SK-N-SH treated with all-trans-retinoic acid at 6 μM for 48 hours (cell line): ENCODE measurements around the gene ZSWIM6.

ENCODE experiments used
- ATAC-seq: fragments of 200-7000 bp; cut with Tn5 transposase; 3 replicates; pipeline ENCODE4 v1.9.1; 2020; ENCODE audit warnings: mild to moderate bottlenecking, moderate library complexity
- ARNTL ChIP-seq: fragments of 450-650 bp; formaldehyde crosslinking; IDR thresholded peaks from 2 replicates; pipeline ENCODE4 v1.5.0; 2020; ENCODE audit warnings: low read depth, mild to moderate bottlenecking, moderate library complexity, borderline replicate concordance
- CSDC2 ChIP-seq: fragments of 250-450 bp; sonication (Bioruptor Pico); IDR thresholded peaks from 2 replicates; pipeline ENCODE4 v1.5.0; 2020; ENCODE audit warnings: mild to moderate bottlenecking, moderate library complexity
- GLIS3 ChIP-seq: fragments of 250-450 bp; sonication (Bioruptor Pico); IDR thresholded peaks from 2 replicates; pipeline ENCODE4 v1.5.0; 2020; ENCODE audit warnings: mild to moderate bottlenecking, moderate library complexity
- ISL1 ChIP-seq: fragments of 250-450 bp; sonication (Bioruptor Pico); IDR thresholded peaks from 2 replicates; pipeline ENCODE4 v2.1.2; 2022; ENCODE audit warnings: mild to moderate bottlenecking, moderate library complexity
- OSR1 ChIP-seq: fragments of 250-450 bp; sonication (Bioruptor Pico); IDR thresholded peaks from 2 replicates; pipeline ENCODE4 v1.8.0; 2022; ENCODE audit warnings: moderate library complexity, mild to moderate bottlenecking, inconsistent platforms
- PPARA ChIP-seq: fragments of 250-450 bp; sonication (Bioruptor Pico); IDR thresholded peaks from 2 replicates; pipeline ENCODE4 v1.5.0; 2020; ENCODE audit warnings: mild to moderate bottlenecking, borderline replicate concordance
- RARB ChIP-seq: fragments of 250-450 bp; sonication (Bioruptor Pico); IDR thresholded peaks from 2 replicates; pipeline ENCODE4 v1.8.0; 2021; ENCODE audit warnings: mild to moderate bottlenecking, moderate library complexity
- SNAI2 ChIP-seq: fragments of 250-450 bp; sonication (Bioruptor Pico); IDR thresholded peaks from 2 replicates; pipeline ENCODE4 v1.5.0; 2020; ENCODE audit warnings: mild to moderate bottlenecking, moderate library complexity
- TOX ChIP-seq: fragments of 250-450 bp; sonication (Bioruptor Pico); IDR thresholded peaks from 2 replicates; pipeline ENCODE4 v1.8.0; 2021; ENCODE audit warnings: mild to moderate bottlenecking, moderate library complexity, borderline replicate concordance
- ZC3H10 ChIP-seq: fragments of 250-450 bp; sonication (Bioruptor Pico); IDR thresholded peaks from 2 replicates; pipeline ENCODE4 v1.5.1; 2021; ENCODE audit warnings: mild to moderate bottlenecking, moderate library complexity
- ZFP3 ChIP-seq: fragments of 250-450 bp; sonication (Bioruptor Pico); IDR thresholded peaks from 2 replicates; pipeline ENCODE4 v1.5.0; 2020; ENCODE audit warnings: mild to moderate bottlenecking, moderate library complexity
- ZNF565 ChIP-seq: fragments of 450-650 bp; formaldehyde crosslinking; conservative IDR thresholded peaks from 2 replicates; pipeline ENCODE4 v1.5.0; 2020; ENCODE audit warnings: low read depth, mild to moderate bottlenecking, moderate library complexity
- ZNF70 ChIP-seq: fragments of 450-650 bp; formaldehyde crosslinking; IDR thresholded peaks from 2 replicates; pipeline ENCODE4 v1.5.0; 2020; ENCODE audit warnings: mild to moderate bottlenecking, moderate library complexity
- ZNF8 ChIP-seq: fragments of 450-650 bp; formaldehyde crosslinking; IDR thresholded peaks from 2 replicates; pipeline ENCODE4 v1.5.0; 2020; ENCODE audit warnings: mild to moderate bottlenecking, moderate library complexity
- TF ChIP-seq, protein P1 (sequence below): fragments of 250-450 bp; sonication (Bioruptor Pico); IDR thresholded peaks from 2 replicates; pipeline ENCODE4 v1.5.1; 2020; ENCODE audit warnings: low read depth, mild to moderate bottlenecking, moderate library complexity
- TF ChIP-seq, protein P2 (sequence below): fragments of 250-450 bp; sonication (Bioruptor Pico); IDR thresholded peaks from 2 replicates; pipeline ENCODE4 v1.8.0; 2021; ENCODE audit warnings: low read depth, mild to moderate bottlenecking, moderate library complexity, borderline replicate concordance
- TF ChIP-seq, protein P3 (sequence below): fragments of 250-450 bp; sonication (Bioruptor Pico); IDR thresholded peaks from 2 replicates; pipeline ENCODE4 v1.5.0; 2020; ENCODE audit warnings: mild to moderate bottlenecking, moderate library complexity
- TF ChIP-seq, protein P4 (sequence below): fragments of 250-450 bp; sonication (Bioruptor Pico); IDR thresholded peaks from 2 replicates; pipeline ENCODE4 v1.8.0; 2020; ENCODE audit warnings: mild to moderate bottlenecking, moderate library complexity, borderline replicate concordance
- TF ChIP-seq, protein P5 (sequence below): fragments of 250-450 bp; sonication (Bioruptor Pico); IDR thresholded peaks from 2 replicates; pipeline ENCODE4 v1.5.1; 2021; ENCODE audit warnings: mild to moderate bottlenecking, moderate library complexity

Gene ZSWIM6

DNA sequence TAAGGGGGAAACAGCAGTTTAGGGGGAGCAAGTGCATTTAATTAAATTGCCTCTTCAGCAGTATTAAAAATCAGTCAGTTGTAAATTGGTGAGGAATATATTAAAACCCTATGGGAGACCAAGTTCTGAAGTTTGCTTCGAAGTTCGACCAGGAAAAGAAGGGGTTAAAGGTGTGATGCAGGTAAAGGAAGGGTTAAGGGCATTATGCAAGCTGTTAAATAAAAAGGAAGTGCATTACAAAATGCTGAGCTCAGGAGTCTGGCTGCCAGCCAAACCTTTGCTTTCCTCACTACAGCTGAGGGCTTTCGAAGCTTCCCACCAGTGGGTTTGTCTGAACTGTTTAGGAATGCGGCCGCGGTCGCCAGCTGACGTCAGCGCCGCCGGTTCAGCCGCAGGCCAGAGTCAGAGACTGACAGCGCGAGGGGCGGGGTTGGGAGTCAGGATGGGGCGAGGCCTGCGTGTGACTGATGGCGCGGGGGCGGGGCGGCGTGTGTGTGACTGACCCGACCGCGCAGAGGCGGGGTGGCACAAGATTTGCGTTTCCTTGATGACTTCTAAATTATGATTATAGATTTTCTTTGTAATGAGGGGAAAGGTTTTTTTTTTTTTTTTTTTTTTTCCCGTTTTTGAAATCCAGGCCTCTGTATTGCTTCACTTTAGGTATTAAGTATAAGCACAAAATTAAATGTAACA is 76.6 kb downstream of the ZSWIM6 start:
- 0 out of 2 replicates have a peak, but pooled peaks have one; percentile 59 for TF ChIP-seq ZFP3
- TF ChIP-seq, protein P1, sequence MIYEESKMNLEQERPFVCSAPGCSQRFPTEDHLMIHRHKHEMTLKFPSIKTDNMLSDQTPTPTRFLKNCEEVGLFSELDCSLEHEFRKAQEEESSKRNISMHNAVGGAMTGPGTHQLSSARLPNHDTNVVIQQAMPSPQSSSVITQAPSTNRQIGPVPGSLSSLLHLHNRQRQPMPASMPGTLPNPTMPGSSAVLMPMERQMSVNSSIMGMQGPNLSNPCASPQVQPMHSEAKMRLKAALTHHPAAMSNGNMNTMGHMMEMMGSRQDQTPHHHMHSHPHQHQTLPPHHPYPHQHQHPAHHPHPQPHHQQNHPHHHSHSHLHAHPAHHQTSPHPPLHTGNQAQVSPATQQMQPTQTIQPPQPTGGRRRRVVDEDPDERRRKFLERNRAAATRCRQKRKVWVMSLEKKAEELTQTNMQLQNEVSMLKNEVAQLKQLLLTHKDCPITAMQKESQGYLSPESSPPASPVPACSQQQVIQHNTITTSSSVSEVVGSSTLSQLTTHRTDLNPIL (CRISPR knock-in tag) = peak; percentile 82
- TF ChIP-seq OSR1 (CRISPR knock-in tag) = no peak
- TF ChIP-seq, protein P2, sequence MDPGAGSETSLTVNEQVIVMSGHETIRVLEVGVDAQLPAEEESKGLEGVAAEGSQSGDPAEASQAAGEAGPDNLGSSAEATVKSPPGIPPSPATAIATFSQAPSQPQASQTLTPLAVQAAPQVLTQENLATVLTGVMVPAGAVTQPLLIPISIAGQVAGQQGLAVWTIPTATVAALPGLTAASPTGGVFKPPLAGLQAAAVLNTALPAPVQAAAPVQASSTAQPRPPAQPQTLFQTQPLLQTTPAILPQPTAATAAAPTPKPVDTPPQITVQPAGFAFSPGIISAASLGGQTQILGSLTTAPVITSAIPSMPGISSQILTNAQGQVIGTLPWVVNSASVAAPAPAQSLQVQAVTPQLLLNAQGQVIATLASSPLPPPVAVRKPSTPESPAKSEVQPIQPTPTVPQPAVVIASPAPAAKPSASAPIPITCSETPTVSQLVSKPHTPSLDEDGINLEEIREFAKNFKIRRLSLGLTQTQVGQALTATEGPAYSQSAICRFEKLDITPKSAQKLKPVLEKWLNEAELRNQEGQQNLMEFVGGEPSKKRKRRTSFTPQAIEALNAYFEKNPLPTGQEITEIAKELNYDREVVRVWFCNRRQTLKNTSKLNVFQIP (CRISPR knock-in tag) = peak; percentile 72; the same call in 1 of the 2 replicates
- peak; percentile 74; the same call in 1 of the 2 replicates for TF ChIP-seq RARB (CRISPR knock-in tag)
- TF ChIP-seq TOX (CRISPR knock-in tag) = peak; percentile 96; the same call in 1 of the 2 replicates
- no peak for TF ChIP-seq PPARA
- TF ChIP-seq CSDC2 (CRISPR knock-in tag) = no peak; the same call in 1 of the 2 replicates
- peak; percentile 84 for TF ChIP-seq ISL1 (CRISPR knock-in tag)
- no peak for TF ChIP-seq ARNTL (CRISPR knock-in tag)
- TF ChIP-seq GLIS3 (CRISPR knock-in tag) = no peak
- TF ChIP-seq SNAI2 (CRISPR knock-in tag) = no peak
- peak; percentile 96 for TF ChIP-seq ZC3H10 (CRISPR knock-in tag)
- TF ChIP-seq ZNF8 (CRISPR knock-in tag) = no peak
- no peak for TF ChIP-seq ZNF70 (CRISPR knock-in tag)
- TF ChIP-seq, protein P3, sequence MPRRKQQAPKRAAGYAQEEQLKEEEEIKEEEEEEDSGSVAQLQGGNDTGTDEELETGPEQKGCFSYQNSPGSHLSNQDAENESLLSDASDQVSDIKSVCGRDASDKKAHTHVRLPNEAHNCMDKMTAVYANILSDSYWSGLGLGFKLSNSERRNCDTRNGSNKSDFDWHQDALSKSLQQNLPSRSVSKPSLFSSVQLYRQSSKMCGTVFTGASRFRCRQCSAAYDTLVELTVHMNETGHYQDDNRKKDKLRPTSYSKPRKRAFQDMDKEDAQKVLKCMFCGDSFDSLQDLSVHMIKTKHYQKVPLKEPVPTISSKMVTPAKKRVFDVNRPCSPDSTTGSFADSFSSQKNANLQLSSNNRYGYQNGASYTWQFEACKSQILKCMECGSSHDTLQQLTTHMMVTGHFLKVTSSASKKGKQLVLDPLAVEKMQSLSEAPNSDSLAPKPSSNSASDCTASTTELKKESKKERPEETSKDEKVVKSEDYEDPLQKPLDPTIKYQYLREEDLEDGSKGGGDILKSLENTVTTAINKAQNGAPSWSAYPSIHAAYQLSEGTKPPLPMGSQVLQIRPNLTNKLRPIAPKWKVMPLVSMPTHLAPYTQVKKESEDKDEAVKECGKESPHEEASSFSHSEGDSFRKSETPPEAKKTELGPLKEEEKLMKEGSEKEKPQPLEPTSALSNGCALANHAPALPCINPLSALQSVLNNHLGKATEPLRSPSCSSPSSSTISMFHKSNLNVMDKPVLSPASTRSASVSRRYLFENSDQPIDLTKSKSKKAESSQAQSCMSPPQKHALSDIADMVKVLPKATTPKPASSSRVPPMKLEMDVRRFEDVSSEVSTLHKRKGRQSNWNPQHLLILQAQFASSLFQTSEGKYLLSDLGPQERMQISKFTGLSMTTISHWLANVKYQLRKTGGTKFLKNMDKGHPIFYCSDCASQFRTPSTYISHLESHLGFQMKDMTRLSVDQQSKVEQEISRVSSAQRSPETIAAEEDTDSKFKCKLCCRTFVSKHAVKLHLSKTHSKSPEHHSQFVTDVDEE (CRISPR knock-in tag) = peak; percentile 60; the same call in 1 of the 2 replicates
- TF ChIP-seq, all 23 proteins: peak for 8
- peak; percentile 96 for ATAC-seq

DNA sequence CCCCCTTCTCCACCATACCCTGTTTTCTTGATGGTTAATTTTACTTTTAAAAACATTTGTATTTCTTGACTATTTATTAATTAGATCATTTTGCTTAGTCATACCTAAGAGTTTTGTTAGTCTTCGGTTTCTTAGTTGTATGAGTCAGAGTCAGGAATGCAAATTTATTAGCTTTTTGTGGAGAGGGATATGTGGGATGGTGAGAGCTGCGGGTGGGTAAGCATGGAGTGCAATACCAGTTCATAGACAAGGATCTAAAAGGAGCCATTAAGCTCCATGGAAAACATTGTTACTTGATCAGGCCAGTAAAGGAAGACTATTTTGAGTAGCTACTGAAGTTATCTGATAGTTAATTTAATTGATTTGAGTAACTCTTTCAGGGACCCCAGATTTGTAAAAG is 77.5 kb downstream of the ZSWIM6 start:
- TF ChIP-seq ZNF70 (CRISPR knock-in tag) = no peak
- 0 out of 2 replicates have a peak, but pooled peaks have one; percentile 82 for TF ChIP-seq CSDC2 (CRISPR knock-in tag)
- TF ChIP-seq TOX (CRISPR knock-in tag) = peak; percentile 88
- TF ChIP-seq SNAI2 (CRISPR knock-in tag) = no peak
- TF ChIP-seq, protein P3 (CRISPR knock-in tag) = no peak
- TF ChIP-seq, protein P1 (CRISPR knock-in tag) = peak; percentile 78; the same call in 1 of the 2 replicates
- peak; percentile 45; the same call in 1 of the 2 replicates for TF ChIP-seq ZFP3
- TF ChIP-seq RARB (CRISPR knock-in tag) = 0 out of 2 replicates have a peak, but pooled peaks have one; percentile 56
- peak; percentile 65; the same call in 1 of the 2 replicates for TF ChIP-seq ZC3H10 (CRISPR knock-in tag)
- TF ChIP-seq, protein P4, sequence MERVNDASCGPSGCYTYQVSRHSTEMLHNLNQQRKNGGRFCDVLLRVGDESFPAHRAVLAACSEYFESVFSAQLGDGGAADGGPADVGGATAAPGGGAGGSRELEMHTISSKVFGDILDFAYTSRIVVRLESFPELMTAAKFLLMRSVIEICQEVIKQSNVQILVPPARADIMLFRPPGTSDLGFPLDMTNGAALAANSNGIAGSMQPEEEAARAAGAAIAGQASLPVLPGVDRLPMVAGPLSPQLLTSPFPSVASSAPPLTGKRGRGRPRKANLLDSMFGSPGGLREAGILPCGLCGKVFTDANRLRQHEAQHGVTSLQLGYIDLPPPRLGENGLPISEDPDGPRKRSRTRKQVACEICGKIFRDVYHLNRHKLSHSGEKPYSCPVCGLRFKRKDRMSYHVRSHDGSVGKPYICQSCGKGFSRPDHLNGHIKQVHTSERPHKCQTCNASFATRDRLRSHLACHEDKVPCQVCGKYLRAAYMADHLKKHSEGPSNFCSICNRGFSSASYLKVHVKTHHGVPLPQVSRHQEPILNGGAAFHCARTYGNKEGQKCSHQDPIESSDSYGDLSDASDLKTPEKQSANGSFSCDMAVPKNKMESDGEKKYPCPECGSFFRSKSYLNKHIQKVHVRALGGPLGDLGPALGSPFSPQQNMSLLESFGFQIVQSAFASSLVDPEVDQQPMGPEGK (CRISPR knock-in tag) = peak; percentile 59; the same call in 1 of the 2 replicates
- no peak for TF ChIP-seq ZNF565 (CRISPR knock-in tag)
- TF ChIP-seq, protein P5, sequence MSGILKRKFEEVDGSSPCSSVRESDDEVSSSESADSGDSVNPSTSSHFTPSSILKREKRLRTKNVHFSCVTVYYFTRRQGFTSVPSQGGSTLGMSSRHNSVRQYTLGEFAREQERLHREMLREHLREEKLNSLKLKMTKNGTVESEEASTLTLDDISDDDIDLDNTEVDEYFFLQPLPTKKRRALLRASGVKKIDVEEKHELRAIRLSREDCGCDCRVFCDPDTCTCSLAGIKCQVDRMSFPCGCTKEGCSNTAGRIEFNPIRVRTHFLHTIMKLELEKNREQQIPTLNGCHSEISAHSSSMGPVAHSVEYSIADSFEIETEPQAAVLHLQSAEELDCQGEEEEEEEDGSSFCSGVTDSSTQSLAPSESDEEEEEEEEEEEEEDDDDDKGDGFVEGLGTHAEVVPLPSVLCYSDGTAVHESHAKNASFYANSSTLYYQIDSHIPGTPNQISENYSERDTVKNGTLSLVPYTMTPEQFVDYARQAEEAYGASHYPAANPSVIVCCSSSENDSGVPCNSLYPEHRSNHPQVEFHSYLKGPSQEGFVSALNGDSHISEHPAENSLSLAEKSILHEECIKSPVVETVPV (CRISPR knock-in tag) = no peak
- TF ChIP-seq ISL1 (CRISPR knock-in tag) = peak; percentile 93
- TF ChIP-seq, all 23 proteins: peak for 8
- ATAC-seq = peak; percentile 91
